ENCODE measurements around the gene FABP2.
A peak's percentile ranks its signal among the peaks of the same experiment; 100 is the strongest.
"Not testable (repeated sequence)": the region's sequence is repeated elsewhere in the genome, so short reads cannot be mapped to it uniquely, and the experiment has no call there.

Gene FABP2

GRCh38 chr4:119284876-119285780 lies 36.8 kb downstream of the FABP2 start:
- CTCF ChIA-PET, result no interaction called here
- peak; percentile 19 to 66 (median 62) for DNase-seq
- H3K9me3 ChIP-seq (ENCODE audit: control extremely low read depth in 1 of 5, control insufficient read depth in 4 of 5, insufficient read depth in 2 of 5, low read depth in 1 of 5, low read length in 4 of 5), result no peaks in the 10 kb centered on the region
- peaks cover 0 to 25% (median 10%) of the 10 kb centered on the region in 4 experiments for H3K4me1 ChIP-seq (ENCODE audit: control extremely low read depth in 1 of 4, control insufficient read depth in 4 of 4, insufficient read depth in 4 of 4, low read length in 3 of 4)
- H3K36me3 ChIP-seq (ENCODE audit: control insufficient read depth in 4 of 4, insufficient read depth in 4 of 4, low read length in 3 of 4), result no peaks in the 10 kb centered on the region
- H3K27ac ChIP-seq (ENCODE audit: insufficient read depth in 1 of 2, low read depth in 1 of 2, low read length in 2 of 2, poor library complexity in 1 of 2, severe bottlenecking in 2 of 2), result peak overlapping the region in 1 of 2 experiments; percentile 12
- no peaks in the 10 kb centered on the region for H3K27me3 ChIP-seq (replicated peaks in 2 of 5; ENCODE audit: control insufficient read depth in 4 of 5, insufficient read depth in 5 of 5, low read length in 4 of 5)
- H3K4me3 ChIP-seq (ENCODE audit: control insufficient read depth in 1 of 7, extremely low read depth in 1 of 7, insufficient read depth in 4 of 7, low read depth in 2 of 7, low read length in 6 of 7), result peak overlapping the region in 5 of 7 experiments; percentile 6 to 64 (median 13)
- WGBS (ENCODE audit: insufficient coverage), result 0% methylated on average over 1 of the region's 4 CpGs
- POLR2A ChIA-PET, result no interaction called here

GRCh38 chr4:119281393-119281792 lies 40.5 kb downstream of the FABP2 start:
- no peaks in the 10 kb centered on the region for H3K9me3 ChIP-seq (ENCODE audit: control extremely low read depth in 1 of 5, control insufficient read depth in 4 of 5, insufficient read depth in 2 of 5, low read depth in 1 of 5, low read length in 4 of 5)
- H3K27ac ChIP-seq (ENCODE audit: insufficient read depth in 1 of 2, low read depth in 1 of 2, low read length in 2 of 2, poor library complexity in 1 of 2, severe bottlenecking in 2 of 2), result no peak overlapping the region
- no peaks in the 10 kb centered on the region for H3K27me3 ChIP-seq (replicated peaks in 2 of 5; ENCODE audit: control insufficient read depth in 4 of 5, insufficient read depth in 5 of 5, low read length in 4 of 5)
- ChIA-PET CTCF (no interaction called here), POLR2A (no interaction called here)
- 20% methylated on average over 1 of the region's 2 CpGs for WGBS (ENCODE audit: insufficient coverage)
- H3K4me3 ChIP-seq (ENCODE audit: control insufficient read depth in 1 of 7, extremely low read depth in 1 of 7, insufficient read depth in 4 of 7, low read depth in 2 of 7, low read length in 6 of 7), result peak overlapping the region in 1 of 7 experiments; percentile 17
- peak; percentile 21 to 65 (median 47) for DNase-seq
- H3K4me1 ChIP-seq (ENCODE audit: control extremely low read depth in 1 of 4, control insufficient read depth in 4 of 4, insufficient read depth in 4 of 4, low read length in 3 of 4), result peaks cover 0 to 25% (median 10%) of the 10 kb centered on the region in 4 experiments
- H3K36me3 ChIP-seq (ENCODE audit: control insufficient read depth in 4 of 4, insufficient read depth in 4 of 4, low read length in 3 of 4), result no peaks in the 10 kb centered on the region

- POLR2A ChIA-PET; H3K27me3 ChIP-seq (replicated peaks in 2 of 5; ENCODE audit: control insufficient read depth in 4 of 5, insufficient read depth in 5 of 5, low read length in 4 of 5); H3K36me3 ChIP-seq (ENCODE audit: control insufficient read depth in 4 of 4, insufficient read depth in 4 of 4, low read length in 3 of 4); H3K9me3 ChIP-seq (ENCODE audit: control extremely low read depth in 1 of 5, control insufficient read depth in 4 of 5, insufficient read depth in 2 of 5, low read depth in 1 of 5, low read length in 4 of 5); H3K4me3 ChIP-seq (ENCODE audit: control insufficient read depth in 1 of 7, extremely low read depth in 1 of 7, insufficient read depth in 4 of 7, low read depth in 2 of 7, low read length in 6 of 7); DNase-seq; H3K27ac ChIP-seq (ENCODE audit: insufficient read depth in 1 of 2, low read depth in 1 of 2, low read length in 2 of 2, poor library complexity in 1 of 2, severe bottlenecking in 2 of 2): not testable (repeated sequence)
- CTCF ChIA-PET, result interaction anchor here (1.4 kb wide), 1 partner anchor 237 kb away, joined by 3 read pairs; no protein-coding TSS in a partner anchor
- peaks cover 0 to 20% (median 8%) of the 10 kb centered on the region in 4 experiments for H3K4me1 ChIP-seq (ENCODE audit: control extremely low read depth in 1 of 4, control insufficient read depth in 4 of 4, insufficient read depth in 4 of 4, low read length in 3 of 4)
- WGBS (ENCODE audit: insufficient coverage), result 100% methylated on average over 1 of the region's 12 CpGs
Measured at GRCh38 chr4:119279945-119280344, 42.0 kb downstream of the FABP2 start.

- POLR2A ChIA-PET; H3K36me3 ChIP-seq (ENCODE audit: control insufficient read depth in 4 of 4, insufficient read depth in 4 of 4, low read length in 3 of 4); DNase-seq; H3K27me3 ChIP-seq (replicated peaks in 2 of 5; ENCODE audit: control insufficient read depth in 4 of 5, insufficient read depth in 5 of 5, low read length in 4 of 5); H3K4me3 ChIP-seq (ENCODE audit: control insufficient read depth in 1 of 7, extremely low read depth in 1 of 7, insufficient read depth in 4 of 7, low read depth in 2 of 7, low read length in 6 of 7); H3K27ac ChIP-seq (ENCODE audit: insufficient read depth in 1 of 2, low read depth in 1 of 2, low read length in 2 of 2, poor library complexity in 1 of 2, severe bottlenecking in 2 of 2); H3K9me3 ChIP-seq (ENCODE audit: control extremely low read depth in 1 of 5, control insufficient read depth in 4 of 5, insufficient read depth in 2 of 5, low read depth in 1 of 5, low read length in 4 of 5): not testable (repeated sequence)
- CTCF ChIA-PET, result interaction anchor here (1.4 kb wide), 1 partner anchor 237 kb away, joined by 3 read pairs; no protein-coding TSS in a partner anchor
- peaks cover 0 to 17% (median 8%) of the 10 kb centered on the region in 4 experiments for H3K4me1 ChIP-seq (ENCODE audit: control extremely low read depth in 1 of 4, control insufficient read depth in 4 of 4, insufficient read depth in 4 of 4, low read length in 3 of 4)
- WGBS (ENCODE audit: insufficient coverage), result 90% methylated on average over 15 of the region's 19 CpGs
Measured at GRCh38 chr4:119279541-119279940, 42.4 kb downstream of the FABP2 start.

- H3K27ac ChIP-seq (ENCODE audit: insufficient read depth in 1 of 2, low read depth in 1 of 2, low read length in 2 of 2, poor library complexity in 1 of 2, severe bottlenecking in 2 of 2), result no peak overlapping the region
- no peaks in the 10 kb centered on the region for H3K4me1 ChIP-seq (ENCODE audit: control extremely low read depth in 1 of 4, control insufficient read depth in 4 of 4, insufficient read depth in 4 of 4, low read length in 3 of 4)
- no peaks in the 10 kb centered on the region for H3K9me3 ChIP-seq (ENCODE audit: control extremely low read depth in 1 of 5, control insufficient read depth in 4 of 5, insufficient read depth in 2 of 5, low read depth in 1 of 5, low read length in 4 of 5)
- DNase-seq, result no peak
- CTCF ChIA-PET, result no interaction called here
- 94% methylated on average over 2 of the region's 6 CpGs for WGBS (ENCODE audit: insufficient coverage)
- H3K27me3 ChIP-seq (replicated peaks in 2 of 5; ENCODE audit: control insufficient read depth in 4 of 5, insufficient read depth in 5 of 5, low read length in 4 of 5), result no peaks in the 10 kb centered on the region
- POLR2A ChIA-PET, result no interaction called here
- H3K36me3 ChIP-seq (ENCODE audit: control insufficient read depth in 4 of 4, insufficient read depth in 4 of 4, low read length in 3 of 4), result peaks cover 2 to 18% (median 9%) of the 10 kb centered on the region in 4 experiments
- no peak overlapping the region for H3K4me3 ChIP-seq (ENCODE audit: control insufficient read depth in 1 of 7, extremely low read depth in 1 of 7, insufficient read depth in 4 of 7, low read depth in 2 of 7, low read length in 6 of 7)
Measured at GRCh38 chr4:119271361-119272085, 50.4 kb downstream of the FABP2 start.

GRCh38 chr4:119268466-119268865 lies 53.5 kb downstream of the FABP2 start:
- H3K4me1 ChIP-seq (ENCODE audit: control extremely low read depth in 1 of 4, control insufficient read depth in 4 of 4, insufficient read depth in 4 of 4, low read length in 3 of 4), result no peaks in the 10 kb centered on the region
- DNase-seq, result no peak
- no peaks in the 10 kb centered on the region for H3K27me3 ChIP-seq (replicated peaks in 2 of 5; ENCODE audit: control insufficient read depth in 4 of 5, insufficient read depth in 5 of 5, low read length in 4 of 5)
- ChIA-PET CTCF (interaction anchor here (1.4 to 1.6 kb wide), 2 partner anchors 10 to 55 kb away, joined by 3 read pairs; no protein-coding TSS in a partner anchor), POLR2A (no interaction called here)
- no peak overlapping the region for H3K27ac ChIP-seq (ENCODE audit: insufficient read depth in 1 of 2, low read depth in 1 of 2, low read length in 2 of 2, poor library complexity in 1 of 2, severe bottlenecking in 2 of 2)
- peaks cover 0 to 6% (median 0%) of the 10 kb centered on the region in 5 experiments for H3K9me3 ChIP-seq (ENCODE audit: control extremely low read depth in 1 of 5, control insufficient read depth in 4 of 5, insufficient read depth in 2 of 5, low read depth in 1 of 5, low read length in 4 of 5)
- 100% methylated on average over 1 of the region's 3 CpGs for WGBS (ENCODE audit: insufficient coverage)
- peaks cover 8 to 28% (median 14%) of the 10 kb centered on the region in 4 experiments for H3K36me3 ChIP-seq (ENCODE audit: control insufficient read depth in 4 of 4, insufficient read depth in 4 of 4, low read length in 3 of 4)
- H3K4me3 ChIP-seq (ENCODE audit: control insufficient read depth in 1 of 7, extremely low read depth in 1 of 7, insufficient read depth in 4 of 7, low read depth in 2 of 7, low read length in 6 of 7), result no peak overlapping the region
